HS-27A (cell line): ENCODE data around the gene ADCY1.

Experiments
- DNase-seq: peaks from one replicate; pipeline ENCODE4 v3.0.0-alpha.2; 2012; ENCODE audit warnings: low read depth, missing footprints

The ADCY1 gene

DNA sequence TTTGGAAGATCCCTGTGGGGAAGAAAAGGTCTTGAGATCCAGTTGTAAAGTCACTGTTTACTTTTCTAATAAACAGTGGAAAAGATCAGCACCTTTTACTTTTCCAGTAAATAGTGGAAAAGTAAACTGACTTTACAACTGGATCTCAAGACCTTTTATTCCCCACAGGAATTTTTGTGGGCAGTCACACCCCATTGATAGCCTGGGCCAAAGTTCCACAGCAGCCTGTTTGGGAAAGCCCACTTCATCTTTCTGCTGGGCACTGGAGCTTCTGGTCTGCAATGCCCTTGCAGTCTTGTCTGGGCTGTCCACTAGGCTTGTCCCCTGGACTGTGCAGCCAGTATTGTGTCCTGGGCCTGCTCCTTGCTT, 50.2 kb downstream of the ADCY1 start:
- no peak for DNase-seq

DNA sequence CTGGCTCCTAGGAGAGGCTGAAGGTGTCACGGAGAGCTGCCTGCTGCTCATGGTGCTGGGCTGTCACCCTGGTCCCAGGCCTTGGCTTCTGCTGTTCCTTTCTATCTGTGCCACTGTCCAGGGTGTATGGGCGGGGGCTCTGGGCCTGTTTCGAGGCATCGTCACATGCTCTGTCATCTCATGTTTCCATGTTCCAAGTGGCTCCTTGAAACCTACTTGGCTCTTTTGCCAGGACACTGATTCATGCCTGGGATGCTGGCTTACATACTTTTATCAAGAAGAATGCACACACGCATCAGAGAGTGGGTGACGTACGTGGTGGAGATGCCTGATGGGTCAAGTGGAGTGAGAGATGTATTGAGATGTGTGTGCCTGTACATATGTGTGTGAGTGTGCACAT, 50.9 kb downstream of the ADCY1 start:
- DNase-seq, result no peak

DNA sequence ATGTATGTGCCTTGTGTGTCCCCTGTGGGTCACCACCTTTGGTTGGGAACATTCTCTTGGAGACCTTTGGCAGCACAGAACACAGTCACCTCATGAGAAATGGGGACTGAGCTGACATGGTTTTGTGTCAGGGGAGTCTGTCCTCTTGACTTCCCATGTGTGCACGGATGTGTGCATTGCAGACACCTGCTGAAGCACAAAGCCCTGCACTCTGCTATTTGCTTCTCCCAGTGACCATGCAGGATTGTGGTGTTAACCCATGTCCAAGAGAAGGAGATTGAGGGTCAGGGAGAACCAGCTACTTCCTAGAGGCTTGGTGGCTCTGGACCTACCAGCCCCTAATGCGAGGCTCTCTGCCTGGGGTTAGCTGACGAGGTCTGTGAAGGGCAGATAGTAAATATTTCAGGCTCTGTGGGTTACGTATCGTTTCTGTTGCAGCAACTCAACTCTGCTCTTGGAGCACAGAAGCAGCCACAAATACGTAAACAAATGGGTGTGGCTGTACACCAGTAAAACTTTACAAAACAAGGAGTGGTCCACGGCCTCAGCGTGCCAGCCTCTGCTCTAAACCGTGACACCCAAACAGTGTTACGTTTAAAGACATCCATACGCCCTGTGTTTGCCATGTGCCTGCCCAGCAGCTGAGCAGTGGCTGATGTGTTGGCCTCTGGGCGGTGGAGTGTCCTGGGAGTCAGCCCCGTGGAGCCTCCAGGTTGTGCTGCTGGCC, 51.7 kb downstream of the ADCY1 start:
- DNase-seq, result no peak

DNA sequence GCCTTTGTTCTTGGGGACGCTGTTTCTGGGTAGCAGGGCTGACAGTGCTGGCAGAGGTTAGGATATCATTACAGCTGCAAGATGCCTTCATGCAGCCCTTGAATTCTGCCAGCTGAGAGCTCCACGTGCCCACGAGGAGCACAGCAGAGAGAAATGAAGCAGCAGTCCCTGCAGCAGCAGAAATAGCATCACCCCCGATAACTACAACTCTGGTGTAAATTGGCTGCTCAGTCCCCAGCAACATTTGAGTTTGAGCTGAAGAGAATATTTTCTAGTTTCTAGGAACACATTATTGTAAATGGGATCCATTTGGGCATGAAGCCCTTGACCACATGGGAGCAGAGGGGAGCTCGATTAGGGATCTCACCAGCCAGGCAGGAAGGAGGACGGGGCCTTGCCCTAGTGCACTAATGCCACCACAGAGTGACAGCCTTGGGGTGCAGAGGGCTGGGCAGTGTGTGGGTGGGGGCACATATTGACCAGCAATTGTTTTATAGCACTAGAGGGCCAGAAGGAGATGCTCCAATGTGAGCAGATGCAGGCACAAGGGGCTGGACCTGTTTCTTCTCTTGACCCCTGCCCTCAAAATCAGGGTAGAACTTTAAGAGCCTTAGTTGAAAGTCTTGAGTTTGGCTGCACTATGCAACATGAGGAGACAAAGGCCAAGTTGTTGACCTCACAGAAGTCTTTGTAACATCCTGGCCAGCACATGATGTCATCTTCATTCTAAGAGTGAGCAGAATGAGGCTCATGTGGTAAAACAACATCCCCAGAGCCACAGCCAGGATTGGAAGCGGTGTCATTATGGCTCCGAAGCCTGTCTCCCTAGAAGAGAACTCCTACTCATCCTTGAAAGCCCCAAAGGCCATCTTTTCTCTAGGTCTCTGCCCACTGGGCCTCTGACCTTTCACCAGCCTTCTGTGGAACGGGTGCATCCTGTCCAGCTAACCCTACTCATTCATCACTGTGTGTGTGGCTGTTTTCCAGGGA, 52.6 kb downstream of the ADCY1 start:
- no peak for DNase-seq

DNA sequence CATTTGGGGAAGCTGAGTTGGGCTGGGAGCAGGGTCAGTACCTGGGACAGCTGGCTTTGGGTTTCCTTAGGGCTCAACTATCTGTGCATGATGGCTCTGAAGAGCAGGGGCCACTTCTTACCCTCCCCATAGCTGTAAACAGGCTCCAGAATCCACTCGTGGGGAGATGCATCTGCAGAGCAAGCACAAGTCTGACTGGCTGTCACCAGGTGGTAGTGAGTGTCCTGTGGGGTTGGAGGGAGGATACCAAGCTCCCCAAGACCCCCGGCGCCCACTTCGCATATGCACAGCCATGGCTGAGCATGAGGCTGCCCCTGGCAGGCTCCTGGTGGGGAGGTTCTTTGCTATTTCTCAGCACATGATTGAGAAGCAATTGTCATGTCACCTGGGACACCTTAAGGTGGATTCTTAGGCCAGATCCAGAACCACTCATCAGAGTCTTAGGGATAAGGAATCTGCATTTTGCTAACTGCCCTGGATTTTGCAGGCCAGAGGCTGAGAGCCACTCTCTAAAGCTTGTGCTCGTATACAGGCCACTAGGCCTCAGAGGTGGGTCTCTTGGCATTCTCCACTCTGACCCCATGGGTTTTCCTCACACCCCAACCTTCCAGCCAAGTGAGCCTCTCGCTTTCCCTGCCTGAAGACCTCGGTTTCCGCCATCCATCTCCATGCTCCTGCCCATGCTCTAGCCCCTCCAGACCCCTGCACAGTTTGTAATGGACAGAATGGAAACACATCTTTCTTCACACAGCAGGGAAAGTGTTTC, 53.7 kb downstream of the ADCY1 start:
- no peak for DNase-seq

DNA sequence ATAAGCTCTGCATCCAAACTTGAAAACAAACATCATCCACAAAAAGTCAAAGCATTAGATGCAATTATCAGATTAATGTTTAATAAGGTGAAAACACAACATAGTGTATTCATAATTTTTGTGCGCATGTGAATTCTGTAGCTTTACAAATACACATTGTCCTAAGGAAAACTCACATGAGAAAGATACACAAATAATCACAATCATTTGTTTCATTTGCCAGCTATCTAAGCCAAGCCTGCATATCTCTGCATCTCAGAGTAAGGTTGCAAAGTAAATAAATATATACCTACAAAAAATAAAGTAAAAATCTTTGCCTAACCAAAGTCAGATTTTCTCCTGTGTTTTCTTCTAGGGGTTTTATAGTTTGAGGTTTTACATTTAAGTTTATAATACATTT, 57.4 kb downstream of the ADCY1 start:
- DNase-seq, result no peak

DNA sequence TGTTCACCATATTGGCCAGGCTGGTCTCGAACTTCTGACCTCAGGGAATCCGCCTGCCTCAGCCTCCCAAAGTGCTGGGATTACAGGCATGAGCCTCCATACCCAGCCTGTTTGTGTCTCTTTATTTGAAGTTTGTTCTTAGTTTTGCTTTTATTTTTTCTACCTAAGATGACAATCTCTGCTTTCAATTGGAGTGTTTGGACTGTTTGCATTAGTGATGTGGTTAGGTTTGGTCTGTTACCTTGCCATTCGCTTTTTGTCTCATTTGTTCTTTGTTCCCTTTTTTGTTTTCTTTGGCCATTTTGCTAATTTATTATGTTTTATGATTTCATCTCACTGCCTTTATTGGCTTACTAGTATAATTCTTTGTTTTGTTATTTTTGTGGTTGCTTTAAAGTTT, 62.6 kb downstream of the ADCY1 start:
- DNase-seq, result no peak

DNA sequence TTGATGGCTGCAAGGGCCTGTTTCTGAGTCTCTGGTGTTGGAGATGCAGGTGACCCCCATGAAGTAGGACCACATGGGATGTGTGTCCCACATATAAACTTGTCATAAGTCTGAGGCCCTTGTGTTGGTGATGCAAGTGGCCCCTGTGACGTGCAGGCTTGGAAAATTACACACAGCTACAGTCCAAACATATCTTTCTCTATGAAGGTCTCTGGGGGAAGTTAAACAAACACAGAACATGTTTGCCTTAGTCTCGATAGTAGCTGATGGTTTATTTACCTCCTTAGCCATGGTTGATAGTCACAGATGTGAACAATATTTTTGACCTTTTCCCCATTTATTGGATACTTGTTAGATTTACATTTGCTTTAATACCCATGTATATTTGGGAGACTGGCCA, 64.7 kb downstream of the ADCY1 start:
- no peak for DNase-seq

DNA sequence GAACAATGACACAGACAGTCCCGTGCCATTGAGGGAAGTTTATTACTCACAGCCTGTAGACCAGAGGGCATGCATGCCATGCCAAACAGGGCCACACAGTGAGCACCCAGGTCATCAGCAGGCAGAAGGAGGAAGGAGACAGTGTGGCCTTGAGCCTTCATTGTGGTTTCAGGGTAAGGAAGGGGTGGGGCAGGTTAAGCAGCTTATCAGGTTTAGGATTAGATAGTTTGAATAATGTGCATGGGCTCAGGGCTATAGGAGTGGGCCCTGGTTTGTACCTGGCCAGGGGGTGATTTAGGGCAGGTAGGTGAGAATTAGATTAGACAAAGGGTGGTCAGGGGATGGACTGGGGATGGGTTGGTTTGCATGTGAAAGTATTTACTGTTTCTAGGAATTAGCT, 67.9 kb downstream of the ADCY1 start:
- DNase-seq, result no peak

DNA sequence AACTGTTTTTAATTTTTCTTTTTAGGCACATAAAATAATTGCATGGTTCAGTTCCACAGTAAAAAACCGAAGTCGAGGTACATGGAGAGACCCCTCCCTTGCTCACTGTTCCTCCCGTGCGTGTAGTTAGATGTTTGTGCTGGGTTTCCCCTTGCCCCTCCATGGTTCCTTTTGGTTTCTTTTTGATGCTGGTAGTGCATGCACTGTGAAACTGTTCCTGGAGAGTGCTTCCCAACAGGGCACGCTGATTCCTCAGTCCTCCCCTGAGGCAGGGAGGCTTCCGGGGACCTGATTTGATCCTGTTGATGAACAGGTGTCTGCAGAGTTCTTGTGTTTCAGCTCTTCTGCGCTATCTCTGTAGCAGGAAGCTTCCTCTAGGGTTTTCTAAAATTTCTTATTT, 69.5 kb downstream of the ADCY1 start:
- no peak for DNase-seq

DNA sequence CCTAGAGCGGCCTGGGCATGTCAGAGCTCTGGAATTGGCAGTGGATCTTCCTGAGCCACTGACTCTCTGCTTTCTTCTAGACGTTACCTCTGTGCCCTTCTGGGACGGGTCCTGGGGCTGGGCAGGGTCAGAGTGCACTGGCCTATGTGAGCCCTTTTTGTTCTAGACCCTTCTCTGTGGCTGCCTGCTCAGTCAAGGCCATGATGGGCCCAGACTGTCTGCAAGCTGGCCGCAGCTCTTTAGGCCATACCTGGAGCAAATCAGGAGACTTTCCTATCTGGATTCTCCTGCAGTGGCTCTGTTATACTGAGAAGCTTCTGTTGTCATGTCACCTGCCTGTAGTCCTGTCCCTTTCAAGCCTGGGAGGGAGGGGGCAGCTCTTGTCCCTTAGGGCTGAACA, 70.1 kb downstream of the ADCY1 start:
- DNase-seq, result no peak

DNA sequence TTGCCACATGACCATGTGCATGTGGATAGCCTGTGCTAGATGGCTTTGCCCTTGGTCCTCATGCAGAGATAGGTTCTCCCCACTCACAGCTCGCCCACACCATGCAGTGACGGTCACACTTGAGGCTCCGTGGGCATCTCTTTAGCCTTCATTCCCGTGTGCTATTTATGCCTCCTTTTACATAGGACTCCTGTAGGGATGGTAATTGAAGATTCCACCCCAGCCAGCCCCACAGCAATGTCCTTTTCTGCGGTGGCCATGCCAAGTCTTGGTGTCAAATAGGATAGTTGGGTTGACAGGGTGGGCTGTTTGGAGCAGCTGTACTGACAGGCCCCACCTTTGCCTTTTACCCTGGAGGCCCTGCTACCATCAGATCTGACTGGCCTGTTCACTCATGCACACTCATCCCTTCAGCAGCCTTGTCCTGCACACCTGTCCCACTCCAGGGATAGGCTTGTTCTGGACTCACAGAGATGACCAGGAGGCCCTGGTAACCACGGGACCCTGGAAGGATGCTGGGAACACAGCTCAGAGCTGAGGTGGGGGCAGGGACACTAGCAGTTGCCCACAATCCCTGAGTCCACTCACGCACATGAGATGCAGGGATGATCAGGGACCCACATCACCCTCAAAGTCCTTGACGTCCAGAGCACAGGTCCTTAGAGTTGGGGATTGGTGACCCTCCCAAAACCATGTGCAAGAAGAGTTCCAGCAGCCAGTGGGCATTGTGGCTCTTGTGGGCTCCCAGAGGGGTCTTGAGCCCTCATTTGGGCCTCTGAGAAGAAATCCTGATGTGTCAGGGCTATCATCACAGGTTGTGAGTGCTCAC, 71.2 kb downstream of the ADCY1 start:
- DNase-seq, result no peak

DNA sequence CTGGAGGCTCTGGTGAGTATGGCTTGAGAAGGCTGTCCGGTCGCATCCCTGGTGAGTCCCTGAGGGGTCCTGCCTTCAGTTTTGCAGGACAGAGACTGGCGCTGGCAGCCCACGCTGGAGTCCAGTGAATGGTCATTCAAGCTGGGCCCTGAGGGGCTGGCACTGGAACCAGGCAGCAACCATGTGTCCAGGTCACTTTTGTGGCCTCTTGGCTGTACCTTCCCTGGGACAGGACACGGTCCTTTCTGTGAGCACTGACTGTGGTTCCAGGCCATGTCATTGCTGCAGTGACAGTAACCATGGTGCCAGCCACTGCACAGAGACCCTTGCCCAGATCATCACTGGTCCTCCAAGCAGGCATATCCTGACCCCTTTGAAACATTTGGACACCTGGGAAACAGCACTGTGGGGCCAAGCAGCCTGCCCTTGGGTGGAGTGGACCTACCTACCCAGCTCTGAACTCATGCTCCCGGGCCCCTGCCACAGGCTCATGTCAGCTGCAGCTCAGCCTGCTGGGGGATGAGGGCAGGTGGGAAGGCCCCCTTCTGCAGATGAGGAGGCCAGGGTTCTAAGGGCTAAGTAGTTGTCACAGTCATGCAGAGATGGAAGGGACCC, 72.1 kb downstream of the ADCY1 start:
- no peak for DNase-seq

DNA sequence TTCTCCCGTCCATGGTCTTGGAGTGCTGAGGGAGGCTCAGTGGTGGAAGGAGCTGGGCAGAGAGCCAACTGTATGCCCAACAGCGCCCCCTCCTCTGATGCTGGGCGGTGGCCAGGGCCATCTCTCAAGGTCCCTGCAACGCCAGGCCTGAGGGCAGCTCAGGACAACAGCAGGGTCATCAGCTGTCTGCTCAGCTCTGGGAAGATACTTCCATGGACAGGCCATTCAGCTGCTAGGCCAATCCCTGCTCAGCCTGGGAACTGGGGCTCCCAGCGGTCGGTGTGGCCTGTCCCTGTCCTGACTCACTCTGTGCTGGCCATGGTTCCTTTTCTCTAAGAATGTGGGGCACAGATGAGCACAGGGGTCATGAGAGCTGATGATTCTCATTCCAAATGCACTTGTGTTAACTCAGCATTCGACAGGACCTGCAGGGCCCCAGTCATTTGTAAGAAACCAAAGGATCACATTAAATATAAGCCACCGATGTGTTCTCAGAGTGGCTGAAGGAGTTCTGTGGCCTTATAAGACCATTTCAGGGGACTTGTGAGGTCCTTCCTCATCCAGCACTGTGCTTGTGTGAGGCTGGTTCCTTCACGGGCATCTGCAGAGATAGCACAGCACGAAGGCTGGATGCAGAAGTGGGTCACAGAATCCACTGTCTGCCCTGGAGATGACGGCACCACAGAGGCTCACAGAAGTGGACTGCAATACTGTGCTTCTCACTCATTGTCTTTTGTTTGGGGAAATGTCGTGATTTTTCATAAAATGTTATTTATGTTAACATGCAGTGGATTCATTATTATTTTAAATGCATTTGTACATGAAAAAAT, 73.0 kb downstream of the ADCY1 start:
- no peak for DNase-seq

DNA sequence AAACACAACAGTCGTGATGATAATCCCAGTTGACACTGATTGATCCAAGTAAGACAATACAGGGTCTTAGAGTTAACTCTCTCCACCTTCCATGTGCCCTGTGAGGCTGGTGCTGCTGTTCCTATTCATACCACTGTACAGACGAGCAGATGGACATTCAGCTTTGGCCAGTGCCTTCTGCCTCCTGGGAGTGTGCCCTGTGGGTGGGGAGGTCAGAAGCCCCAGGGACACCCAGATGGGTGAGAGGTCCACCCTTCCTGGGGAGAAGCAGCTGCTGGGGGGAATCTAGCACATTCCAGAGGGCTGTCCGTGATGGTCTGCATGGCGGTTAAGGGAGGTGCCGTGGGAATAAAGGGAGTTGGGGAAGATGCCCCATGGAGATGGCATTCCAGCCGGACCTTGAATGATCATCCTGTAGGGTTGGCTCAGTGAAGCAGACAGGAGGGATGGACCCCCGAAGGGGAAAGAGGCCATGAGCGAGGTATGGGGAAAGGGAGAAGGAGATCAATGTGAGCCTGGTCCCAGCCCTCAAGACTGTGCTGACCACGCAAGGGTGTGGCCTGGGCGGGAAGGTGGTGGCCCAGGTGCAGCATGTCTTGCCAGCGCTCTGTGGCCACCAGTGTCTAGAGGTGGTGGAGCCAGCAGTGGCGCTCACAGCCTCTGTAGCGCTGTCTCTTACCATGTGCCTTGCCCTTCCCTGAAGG, 74.0 kb downstream of the ADCY1 start:
- no peak for DNase-seq

DNA sequence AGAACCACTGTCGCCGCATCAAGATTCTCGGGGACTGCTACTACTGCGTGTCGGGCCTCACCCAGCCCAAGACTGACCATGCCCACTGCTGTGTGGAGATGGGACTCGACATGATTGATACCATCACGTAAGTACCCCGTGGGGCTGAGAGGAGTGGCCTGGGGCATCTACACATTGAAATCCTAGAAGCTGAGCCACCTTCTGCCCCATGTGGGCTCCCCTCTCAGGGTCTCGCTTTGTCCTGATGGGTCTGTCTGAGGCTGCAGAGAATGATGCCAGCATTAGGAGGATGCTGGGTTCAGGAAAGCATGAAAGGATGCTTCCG, 74.5 kb downstream of the ADCY1 start:
- DNase-seq, result no peak

DNA sequence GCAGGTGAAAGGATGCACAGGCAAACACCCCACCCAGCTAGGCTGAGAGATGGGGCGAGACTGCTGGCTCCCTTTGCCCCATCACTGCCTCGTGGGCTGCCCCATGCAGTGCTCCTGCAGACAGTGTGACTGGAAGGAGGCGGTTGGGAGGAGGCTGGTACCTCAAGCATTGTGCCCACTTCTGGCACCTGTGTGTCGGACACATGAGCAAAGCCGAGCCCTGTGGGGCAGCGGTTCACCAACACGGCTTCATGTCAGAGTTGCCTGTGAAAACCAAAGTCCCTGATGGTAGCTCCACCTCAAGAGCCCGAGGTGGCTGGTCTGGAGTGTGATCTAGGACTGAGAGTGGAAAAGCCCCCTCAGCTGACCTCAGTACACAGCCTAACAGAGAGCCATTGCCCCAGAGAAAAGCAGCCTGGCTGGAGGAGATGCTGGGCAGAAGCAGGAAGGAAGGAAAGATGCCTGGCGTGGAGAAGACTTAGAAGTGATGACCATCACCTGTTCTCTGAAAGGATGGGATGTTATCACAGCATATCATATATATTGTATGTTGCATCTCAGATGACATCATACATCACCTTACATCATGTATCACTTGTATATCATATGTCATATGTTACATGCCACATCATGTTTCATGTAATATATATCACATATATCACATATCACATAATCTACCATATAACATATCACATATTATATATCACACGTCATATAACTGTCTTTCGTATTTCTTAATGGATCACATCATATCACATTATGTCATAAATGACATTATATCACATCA, 75.6 kb downstream of the ADCY1 start:
- no peak for DNase-seq

DNA sequence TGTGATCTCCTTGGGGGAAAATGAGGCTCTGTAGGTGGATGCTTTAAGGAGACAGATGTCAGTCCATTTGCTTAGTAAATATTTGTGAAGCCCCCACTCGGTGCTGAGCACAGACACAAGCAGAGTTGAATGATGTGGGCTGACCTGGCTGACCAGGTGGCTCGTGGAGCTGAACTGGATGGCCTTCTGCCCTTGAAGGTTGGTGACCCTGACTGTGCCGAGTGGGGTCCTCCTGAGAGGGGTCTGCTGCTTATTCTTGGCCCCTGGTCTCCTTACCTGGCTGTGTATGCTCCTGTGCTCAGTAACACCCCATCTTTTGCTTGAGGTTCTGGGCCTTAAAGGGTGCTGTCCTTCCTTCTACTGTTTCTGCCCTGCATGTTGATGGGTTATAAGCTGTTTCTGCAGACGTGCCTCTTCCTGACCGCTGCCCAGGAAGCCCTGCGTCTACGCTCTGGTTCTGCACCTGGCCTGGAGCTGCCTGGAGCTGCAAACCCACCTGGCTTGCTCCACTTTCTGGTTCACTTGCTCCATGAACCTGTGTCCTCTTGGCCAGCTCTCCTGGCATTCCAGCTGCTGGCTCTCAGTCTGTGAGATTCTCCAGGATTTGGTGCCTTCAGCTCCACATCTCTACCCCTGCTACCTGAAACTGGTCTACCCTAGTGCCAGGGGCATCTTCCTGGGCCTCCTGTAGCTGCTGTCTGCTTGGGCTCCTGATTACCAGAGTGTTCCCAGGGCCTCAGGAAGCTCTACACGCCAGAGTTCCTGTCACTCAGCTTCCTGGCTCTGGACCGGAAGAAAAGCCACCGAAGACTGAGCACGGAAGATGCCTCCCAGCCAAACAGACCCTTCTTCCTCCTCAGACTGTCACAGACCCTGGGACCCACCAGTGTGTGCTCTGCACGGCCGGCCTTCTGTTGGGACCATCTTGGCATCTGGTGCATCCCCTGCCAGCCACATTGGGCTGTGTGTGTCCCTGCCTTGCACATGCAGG, 76.5 kb downstream of the ADCY1 start:
- no peak for DNase-seq
